ENCODE results near the gene TMEM52. TPM values are rescaled to one million over a fixed set of nuclear protein-coding genes. Genes with fewer than 3 reads are reported as not detected.

TMEM52 gene
- total and polyA plus RNA-seq, 9 of the 15 experiments (the other 6 are each of a cell fraction or from before 2014, with no cell fraction given) = 0.37 to 22.5 (median 6.8) TPM

DNA sequence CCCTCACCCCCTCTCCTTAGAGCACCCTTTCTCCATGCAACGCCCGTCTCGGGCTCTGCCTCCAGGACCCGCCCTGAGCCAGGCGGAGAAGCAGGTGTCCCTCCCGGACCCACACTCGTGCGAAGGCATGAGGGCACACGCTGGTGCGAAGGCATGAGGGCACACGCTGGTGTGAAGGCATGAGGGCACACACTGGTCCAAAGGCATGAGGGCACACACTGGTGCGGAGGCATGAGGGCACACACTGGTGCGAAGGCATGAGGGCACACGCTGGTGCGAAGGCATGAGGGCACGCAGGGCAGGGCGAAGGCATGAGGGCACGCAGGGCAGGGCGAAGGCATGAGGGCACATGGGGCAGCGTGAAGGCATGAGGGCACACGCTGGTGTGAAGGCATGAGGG, 5.8 kb upstream of the TMEM52 start:
- Histone ChIP-seq H3K9me3 (replicated peaks; ENCODE audit: control insufficient read depth, insufficient read depth, low read depth, low read length) (no peaks in the 10 kb centered on the region), H3K27me3 (ENCODE audit: control insufficient read depth in 2 of 2, insufficient read depth in 2 of 2, low read length in 2 of 2) (peaks cover 20 to 62% of the 10 kb centered on the region in 2 experiments; a peak in 4 of 5 replicates), H2AFZ (ENCODE audit: low read depth, low read length) (no peak overlapping the region), H3K27ac (ENCODE audit: extremely low read depth, low read depth, low read length) (no peak overlapping the region), H3K4me2 (ENCODE audit: insufficient read depth, low read length) (no peak overlapping the region), H3K36me3 (ENCODE audit: control insufficient read depth, insufficient read depth, low read length) (no peaks in the 10 kb centered on the region), H3K79me2 (ENCODE audit: control insufficient read depth, insufficient read depth, low read length) (no peaks in the 10 kb centered on the region), H4K20me1 (replicated peaks; ENCODE audit: control insufficient read depth, insufficient read depth, low read length) (peaks cover 8% of the 10 kb centered on the region), H3K9ac (ENCODE audit: insufficient read depth in 1 of 2, low read depth in 2 of 2, low read length in 2 of 2) (no peak overlapping the region), H3K9me1 (ENCODE audit: control insufficient read depth, insufficient read depth, low read length) (no peaks in the 10 kb centered on the region), H3K4me3 (no peak overlapping the region), H3K4me1 (replicated peaks in 1 of 2; ENCODE audit: control insufficient read depth in 2 of 2, insufficient read depth in 2 of 2, low read length in 2 of 2) (peaks cover 0 to 88% of the 10 kb centered on the region in 2 experiments; a peak in 2 of 5 replicates)
- CTCF ChIA-PET (ENCODE audit: low intra/inter-chr PET ratio) = no interaction called here
- no peak for ATAC-seq
- FAIRE-seq = no peak
- WGBS (ENCODE audit: insufficient coverage, low coverage, missing lambda C conversion rate) = 30% methylated on average over 21 of the region's 21 CpGs
- intact Hi-C loops (cut with micrococcal nuclease) (no loop called here), in situ Hi-C loops (cut with MboI) (no loop called here)
- POLR2A ChIA-PET = interaction anchor here (1.7 kb wide), 1 partner anchor 16 kb away, joined by 9 read pairs; no protein-coding TSS in a partner anchor
- DNase-seq (ENCODE audit: extremely low read depth in 1 of 4, low spot score in 3 of 4) = no peak
- no TSS peak for BruUV-seq (replicated peaks)
- TF ChIP-seq, protein P1, sequence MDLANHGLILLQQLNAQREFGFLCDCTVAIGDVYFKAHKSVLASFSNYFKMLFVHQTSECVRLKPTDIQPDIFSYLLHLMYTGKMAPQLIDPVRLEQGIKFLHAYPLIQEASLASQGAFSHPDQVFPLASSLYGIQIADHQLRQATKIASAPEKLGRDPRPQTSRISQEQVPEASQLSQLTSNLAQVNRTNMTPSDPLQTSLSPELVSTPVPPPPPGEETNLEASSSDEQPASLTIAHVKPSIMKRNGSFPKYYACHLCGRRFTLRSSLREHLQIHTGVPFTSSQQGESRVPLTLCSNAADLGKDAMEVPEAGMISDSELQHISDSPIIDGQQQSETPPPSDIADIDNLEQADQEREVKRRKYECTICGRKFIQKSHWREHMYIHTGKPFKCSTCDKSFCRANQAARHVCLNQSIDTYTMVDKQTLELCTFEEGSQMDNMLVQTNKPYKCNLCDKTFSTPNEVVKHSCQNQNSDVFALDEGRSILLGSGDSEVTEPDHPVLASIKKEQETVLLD (IDR thresholded peaks at IDR 0.05) = no peak
- TF ChIP-seq MAFG (tag; conservative IDR thresholded peaks at IDR 0.05) = no peak
- no peak for TF ChIP-seq MBD2 (IDR thresholded peaks at IDR 0.05; ENCODE audit: borderline replicate concordance, low read depth)
- TF ChIP-seq ZNF274 (IDR thresholded peaks at IDR 0.05; ENCODE audit: borderline replicate concordance, low read depth, low read length) = no peak
- no peak for TF ChIP-seq TEAD2 (tag; IDR thresholded peaks at IDR 0.05)
- TF ChIP-seq, protein P2, sequence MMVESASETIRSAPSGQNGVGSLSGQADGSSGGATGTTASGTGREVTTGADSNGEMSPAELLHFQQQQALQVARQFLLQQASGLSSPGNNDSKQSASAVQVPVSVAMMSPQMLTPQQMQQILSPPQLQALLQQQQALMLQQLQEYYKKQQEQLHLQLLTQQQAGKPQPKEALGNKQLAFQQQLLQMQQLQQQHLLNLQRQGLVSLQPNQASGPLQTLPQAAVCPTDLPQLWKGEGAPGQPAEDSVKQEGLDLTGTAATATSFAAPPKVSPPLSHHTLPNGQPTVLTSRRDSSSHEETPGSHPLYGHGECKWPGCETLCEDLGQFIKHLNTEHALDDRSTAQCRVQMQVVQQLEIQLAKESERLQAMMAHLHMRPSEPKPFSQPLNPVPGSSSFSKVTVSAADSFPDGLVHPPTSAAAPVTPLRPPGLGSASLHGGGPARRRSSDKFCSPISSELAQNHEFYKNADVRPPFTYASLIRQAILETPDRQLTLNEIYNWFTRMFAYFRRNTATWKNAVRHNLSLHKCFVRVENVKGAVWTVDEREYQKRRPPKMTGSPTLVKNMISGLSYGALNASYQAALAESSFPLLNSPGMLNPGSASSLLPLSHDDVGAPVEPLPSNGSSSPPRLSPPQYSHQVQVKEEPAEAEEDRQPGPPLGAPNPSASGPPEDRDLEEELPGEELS (CRISPR knock-in tag; IDR thresholded peaks at IDR 0.05; ENCODE audit: borderline replicate concordance) = no peak
- no peak for TF ChIP-seq ZNF146 (CRISPR knock-in tag; IDR thresholded peaks at IDR 0.05; ENCODE audit: unreplicated experiment)
- no peak for TF ChIP-seq NFE2L1 (tag; IDR thresholded peaks at IDR 0.05; ENCODE audit: borderline replicate concordance, low read depth)
- TF ChIP-seq RBM34 (IDR thresholded peaks at IDR 0.05; ENCODE audit: borderline replicate concordance, insufficient read depth, low read length) = no peak
- TF ChIP-seq ERF (CRISPR knock-in tag; IDR thresholded peaks at IDR 0.05) = no peak
- no peak for TF ChIP-seq TRIM24 (IDR thresholded peaks at IDR 0.05)
- TF ChIP-seq NR3C1 (CRISPR knock-in tag; IDR thresholded peaks at IDR 0.05) = 0 out of 2 replicates have a peak, but pooled peaks have one; percentile 0
- no peak for TF ChIP-seq TBP (optimal IDR thresholded peaks at IDR 0.05; ENCODE audit: low read depth, low read length)
- TF ChIP-seq CCNT2 (IDR thresholded peaks at IDR 0.05; ENCODE audit: borderline replicate concordance, extremely low read depth, insufficient read length, low read depth, low read length) = no peak
- peak; percentile 75; the same call in 1 of the 2 replicates for TF ChIP-seq HNRNPL (IDR thresholded peaks at IDR 0.05; ENCODE audit: low read depth, low read length)
- no peak for TF ChIP-seq JUN (IDR thresholded peaks at IDR 0.05; ENCODE audit: borderline replicate concordance, low read depth, low read length)
- TF ChIP-seq JUN (CRISPR knock-in tag; IDR thresholded peaks at IDR 0.05; ENCODE audit: borderline replicate concordance) = no peak
- TF ChIP-seq NUFIP1 (IDR thresholded peaks at IDR 0.05; ENCODE audit: partially characterized antibody) = no peak
- TF ChIP-seq CSDE1 (IDR thresholded peaks at IDR 0.05) = no peak
- TF ChIP-seq CHD1 (IDR thresholded peaks at IDR 0.05; ENCODE audit: low read length) = no peak

All from K562 (cell line).